A549 (cell line): ENCODE results near the gene KNCN. TPM values are rescaled to one million over a fixed set of nuclear protein-coding genes. Genes with fewer than 3 reads are reported as not detected.

Experiments
- ATAC-seq, 2 experiments: fragments of 200-7000 bp in 1 of 2; fragments of >200 bp in 1 of 2; cut with Nextera tagmentation in 1 of 2; cut with Tn5 transposase in 1 of 2; 3 replicates each; pipeline versions ENCODE4 v1.8.0 to v1.9.1; 2018 to 2020; ENCODE audit warnings: mild to moderate bottlenecking in 1 of 2, moderate library complexity in 1 of 2
- CTCF ChIA-PET: fragments of 300-600 bp; sonication (Branson Sonifier 250); formaldehyde crosslinking; extraction: SDS; loops from one replicate; lab custom pipeline; 2021; ENCODE audit warnings: antibody characterized with exemption, inconsistent platforms; lab: Yijun Ruan, JAX
- POLR2A ChIA-PET: fragments of 350-600 bp; formaldehyde crosslinking; extraction: SDS; loops from one replicate; lab custom pipeline; 2021; ENCODE audit warnings: antibody characterized with exemption, inconsistent platforms; lab: Yijun Ruan, JAX
- DNase-seq, 2 experiments: peaks; one replicate each; pipeline versions ENCODE4 v3.0.0 to v3.0.0-alpha.2; 2011 to 2016; ENCODE audit warnings: low read depth in 1 of 2, low spot score in 1 of 2
- FAIRE-seq: peaks from 2 replicates; lab custom pipeline; 2011; peaks lifted over from hg19 to GRCh38; lab: Jason Lieb, UNC
- H3K27ac ChIP-seq, 2 experiments: fragments of >200 bp; sonication (Bioruptor Twin); formaldehyde crosslinking; 3 replicates each; pipeline ENCODE4 v1.5.1; 2016 to 2017
- H3K4me1 ChIP-seq: fragments of >200 bp; sonication (Bioruptor Twin); formaldehyde crosslinking; 3 replicates; pipeline ENCODE4 v1.6.1; 2016
- H3K4me2 ChIP-seq: fragments of >200 bp; sonication (Bioruptor Twin); formaldehyde crosslinking; 3 replicates; pipeline ENCODE4 v1.6.1; 2016
- H3K4me3 ChIP-seq: fragments of >200 bp; sonication (Bioruptor Twin); formaldehyde crosslinking; 3 replicates; pipeline ENCODE4 v1.5.1; 2016
- H3K9me3 ChIP-seq: fragments of >200 bp; sonication (Bioruptor Twin); formaldehyde crosslinking; 3 replicates; pipeline ENCODE4 v1.6.1; 2016
- CEBPB ChIP-seq, 2 experiments: fragments of >200 bp in 1 of 2; sonication (Bioruptor Twin) in 1 of 2; formaldehyde crosslinking in 1 of 2; IDR thresholded peaks; 2 replicates each; pipeline ENCODE4 v1.6.1; 2012 to 2016
- CHD4 ChIP-seq: fragments of 200-600 bp; sonication (generic); IDR thresholded peaks from 2 replicates; pipeline ENCODE4 v1.6.1; 2016; ENCODE audit warnings: antibody characterized with exemption, mild to moderate bottlenecking, borderline replicate concordance
- EP300 ChIP-seq, 2 experiments: fragments of >200 bp; sonication (Bioruptor Twin); formaldehyde crosslinking; IDR thresholded peaks; 2 replicates in 1 of 2; 3 replicates in 1 of 2; pipeline ENCODE4 v1.6.1; 2016 to 2017
- FOSL2 ChIP-seq, 2 experiments: fragments of 450-650 bp in 1 of 2; fragments of >200 bp in 1 of 2; sonication (Bioruptor Twin) in 1 of 2; formaldehyde crosslinking; IDR thresholded peaks; 2 replicates each; pipeline versions ENCODE4 v1.5.0 to v1.6.1; 2016 to 2020; ENCODE audit warnings: mild to moderate bottlenecking in 1 of 2, moderate library complexity in 1 of 2
- FOXS1 ChIP-seq: fragments of 250-450 bp; sonication (Bioruptor Pico); IDR thresholded peaks from 2 replicates; pipeline ENCODE4 v1.5.0; 2020; ENCODE audit warnings: mild to moderate bottlenecking, moderate library complexity
- GATA3 ChIP-seq: IDR thresholded peaks from 2 replicates; pipeline ENCODE4 v1.6.1; 2012; ENCODE audit warnings: borderline replicate concordance
- HDAC2 ChIP-seq: fragments of 200-600 bp; sonication (generic); IDR thresholded peaks from 2 replicates; pipeline ENCODE4 v1.6.1; 2016
- HOXA7 ChIP-seq: fragments of 250-450 bp; sonication (Bioruptor Pico); IDR thresholded peaks from 2 replicates; pipeline ENCODE4 v1.5.0; 2020; ENCODE audit warnings: mild to moderate bottlenecking, moderate library complexity
- HOXB5 ChIP-seq: fragments of 250-450 bp; sonication (Bioruptor Pico); IDR thresholded peaks from 2 replicates; pipeline ENCODE4 v1.5.0; 2020; ENCODE audit warnings: mild to moderate bottlenecking, moderate library complexity
- JUN ChIP-seq, 2 experiments: fragments of >200 bp; sonication (Bioruptor Twin); formaldehyde crosslinking; IDR thresholded peaks; 2 replicates in 1 of 2; 3 replicates in 1 of 2; pipeline ENCODE4 v1.6.1; 2016 to 2017
- JUNB ChIP-seq: fragments of >200 bp; sonication (Bioruptor Twin); formaldehyde crosslinking; IDR thresholded peaks from 2 replicates; pipeline ENCODE4 v1.6.1; 2016
- KDM5A ChIP-seq: fragments of 200-600 bp; sonication (generic); IDR thresholded peaks from 2 replicates; pipeline ENCODE4 v1.6.1; 2016; ENCODE audit warnings: antibody characterized with exemption, mild to moderate bottlenecking
- MAFK ChIP-seq: fragments of 450-650 bp; IDR thresholded peaks from 2 replicates; pipeline ENCODE4 v1.6.1; 2014; ENCODE audit not compliant: partially characterized antibody
- MAZ ChIP-seq: fragments of 150-350 bp; IDR thresholded peaks from 2 replicates; pipeline ENCODE4 v1.6.1; 2014; ENCODE audit warnings: antibody characterized with exemption, low read depth, low read length, borderline replicate concordance
- MYC ChIP-seq: IDR thresholded peaks from 2 replicates; pipeline ENCODE4 v1.6.1; 2012; ENCODE audit warnings: mild to moderate bottlenecking, inconsistent platforms, low read length, improper control_type of control experiment, borderline replicate concordance
- RARB ChIP-seq: fragments of 250-450 bp; sonication (Bioruptor Pico); IDR thresholded peaks from 2 replicates; pipeline ENCODE4 v1.8.0; 2021; ENCODE audit warnings: mild to moderate bottlenecking, moderate library complexity
- RCOR1 ChIP-seq: fragments of 150-350 bp; IDR thresholded peaks from 2 replicates; pipeline ENCODE4 v1.6.1; 2014; ENCODE audit warnings: antibody characterized with exemption, low read length, low read depth
- RNF2 ChIP-seq: fragments of 200-600 bp; sonication (generic); IDR thresholded peaks from 2 replicates; pipeline ENCODE4 v1.6.1; 2016; ENCODE audit warnings: low read depth, mild to moderate bottlenecking, antibody characterized with exemption, moderate library complexity, borderline replicate concordance
- SMC3 ChIP-seq: fragments of >200 bp; sonication (Bioruptor Twin); formaldehyde crosslinking; IDR thresholded peaks from 3 replicates; pipeline ENCODE4 v1.6.1; 2018; ENCODE audit warnings: inconsistent platforms
- ZFP36 ChIP-seq: fragments of 450-650 bp; IDR thresholded peaks from 2 replicates; pipeline ENCODE4 v1.6.1; 2014; ENCODE audit warnings: borderline replicate concordance; ENCODE audit not compliant: partially characterized antibody
- ZSCAN20 ChIP-seq: fragments of 250-450 bp; sonication (Bioruptor Pico); IDR thresholded peaks from 2 replicates; pipeline ENCODE4 v1.8.0; 2022; ENCODE audit warnings: mild to moderate bottlenecking, moderate library complexity
- WGBS: methylation state at CpG from one replicate; pipeline ENCODE4 v1.1.6; 2017; ENCODE audit errors: missing lambda C conversion rate; 5-methylcytosine and 5-hydroxymethylcytosine counted together
- polyA plus RNA-seq, 4 experiments: library from polyadenylated mRNA; depleted of rRNA in 3 of 4; stranded (reverse); fragments of >200 nt; fragmentation: RNase III in 1 of 4; extraction: RNeasy Plus Mini Kit Qiagen cat#74134 plus additional on column Dnase treatment in 1 of 4; gene quantifications; 2 replicates in 3 of 4; 3 replicates in 1 of 4; pipeline ENCODE4 v1.2.3, GENCODE V29; 2011 to 2017
- TF ChIP-seq, protein P1 (sequence below): fragments of 150-350 bp; IDR thresholded peaks from 2 replicates; pipeline ENCODE4 v1.6.1; 2014; ENCODE audit warnings: low read depth, mild to moderate bottlenecking, low read length
- TF ChIP-seq, protein P2 (sequence below): fragments of 450-650 bp; IDR thresholded peaks from 2 replicates; pipeline ENCODE4 v1.6.1; 2014; ENCODE audit warnings: antibody characterized with exemption
- TF ChIP-seq, protein P3 (sequence below): IDR thresholded peaks from 2 replicates; pipeline ENCODE4 v1.6.1; 2012
- TF ChIP-seq, protein P4 (sequence below): fragments of >200 bp; sonication (Bioruptor Twin); formaldehyde crosslinking; IDR thresholded peaks from 2 replicates; pipeline ENCODE4 v1.6.1; 2016

The KNCN gene
- polyA plus RNA-seq, 2 of the 4 experiments (the other 2 are of a cell fraction) = not detected

DNA sequence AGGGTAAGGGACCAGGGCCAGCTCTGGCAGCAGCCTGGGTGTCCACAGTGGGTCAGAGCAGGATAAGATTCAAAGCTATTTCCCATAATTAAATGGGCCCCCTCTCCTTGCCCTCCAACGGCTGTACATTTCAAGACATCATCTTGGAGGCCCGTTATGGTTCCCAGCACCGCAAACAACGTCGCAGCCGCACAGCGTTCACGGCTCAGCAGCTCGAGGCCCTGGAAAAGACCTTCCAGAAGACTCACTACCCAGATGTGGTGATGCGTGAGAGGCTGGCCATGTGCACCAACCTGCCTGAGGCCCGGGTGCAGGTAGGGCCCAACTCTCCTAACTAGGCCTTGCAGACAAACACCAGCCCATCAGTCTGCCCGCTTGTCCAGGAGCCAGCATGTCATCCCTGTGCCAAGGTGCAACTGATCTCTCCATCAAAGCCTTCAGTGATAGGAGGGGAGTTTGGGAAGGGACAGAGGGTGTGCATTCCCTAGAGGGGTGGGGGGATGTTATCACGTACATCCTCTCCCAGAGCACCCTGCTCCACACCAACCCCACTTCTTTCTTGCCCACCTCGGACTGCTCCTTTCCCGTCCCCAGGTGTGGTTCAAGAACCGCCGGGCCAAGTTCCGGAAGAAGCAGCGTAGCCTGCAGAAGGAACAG is 41.0 kb downstream of the KNCN start:
- H3K4me2 ChIP-seq = no peak overlapping the region
- TF ChIP-seq RARB (CRISPR knock-in tag) (no peak), MYC (no peak), ZSCAN20 (CRISPR knock-in tag) (no peak), RCOR1 (no peak), CEBPB (IDR thresholded peaks at IDR 0.05) (no peak)
- TF ChIP-seq, protein P1, sequence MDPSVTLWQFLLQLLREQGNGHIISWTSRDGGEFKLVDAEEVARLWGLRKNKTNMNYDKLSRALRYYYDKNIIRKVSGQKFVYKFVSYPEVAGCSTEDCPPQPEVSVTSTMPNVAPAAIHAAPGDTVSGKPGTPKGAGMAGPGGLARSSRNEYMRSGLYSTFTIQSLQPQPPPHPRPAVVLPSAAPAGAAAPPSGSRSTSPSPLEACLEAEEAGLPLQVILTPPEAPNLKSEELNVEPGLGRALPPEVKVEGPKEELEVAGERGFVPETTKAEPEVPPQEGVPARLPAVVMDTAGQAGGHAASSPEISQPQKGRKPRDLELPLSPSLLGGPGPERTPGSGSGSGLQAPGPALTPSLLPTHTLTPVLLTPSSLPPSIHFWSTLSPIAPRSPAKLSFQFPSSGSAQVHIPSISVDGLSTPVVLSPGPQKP = no peak
- TF ChIP-seq, all 56 proteins: peak for 0
- CTCF ChIA-PET = interaction anchor here (0.8 to 2.5 kb wide), 4 partner anchors 12 to 107 kb away, joined by 3 to 7 read pairs (median 4); no protein-coding TSS in a partner anchor
- FAIRE-seq = no peak
- POLR2A ChIA-PET = no interaction called here
- no peak for DNase-seq
- Histone ChIP-seq H3K27ac (no peak overlapping the region), H3K4me3 (no peak overlapping the region), H3K4me1 (peaks cover 8% of the 10 kb centered on the region; the same call in 1 of the 3 replicates), H3K9me3 (no peaks in the 10 kb centered on the region)
- 91% methylated on average over 19 of the region's 19 CpGs for WGBS
- no peak for ATAC-seq

DNA sequence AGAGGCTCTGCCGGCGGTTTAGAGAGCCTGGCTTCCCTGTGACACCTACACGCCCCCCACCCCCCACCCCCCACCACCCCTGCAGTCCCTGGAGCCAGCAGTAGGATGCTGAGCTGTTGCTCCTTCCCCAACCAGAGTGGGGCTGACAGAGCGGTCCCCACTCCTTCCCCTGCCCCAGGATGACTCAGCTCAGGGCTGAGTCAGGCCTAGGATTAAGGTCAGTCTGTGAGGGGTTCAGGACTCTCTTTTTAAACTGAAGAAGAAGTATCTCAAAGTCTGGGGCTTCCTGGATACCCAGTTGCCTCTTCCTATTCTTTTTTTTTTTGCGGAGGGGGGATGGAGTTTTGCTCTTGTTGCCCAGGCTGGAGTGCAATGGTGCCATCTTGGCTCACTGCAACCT is 42.7 kb downstream of the KNCN start:
- TF ChIP-seq, protein P2, sequence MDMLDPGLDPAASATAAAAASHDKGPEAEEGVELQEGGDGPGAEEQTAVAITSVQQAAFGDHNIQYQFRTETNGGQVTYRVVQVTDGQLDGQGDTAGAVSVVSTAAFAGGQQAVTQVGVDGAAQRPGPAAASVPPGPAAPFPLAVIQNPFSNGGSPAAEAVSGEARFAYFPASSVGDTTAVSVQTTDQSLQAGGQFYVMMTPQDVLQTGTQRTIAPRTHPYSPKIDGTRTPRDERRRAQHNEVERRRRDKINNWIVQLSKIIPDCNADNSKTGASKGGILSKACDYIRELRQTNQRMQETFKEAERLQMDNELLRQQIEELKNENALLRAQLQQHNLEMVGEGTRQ = no peak
- TF ChIP-seq JUNB (no peak), MAZ (no peak), HDAC2 (no peak)
- WGBS = 79% methylated on average over 4 of the region's 5 CpGs
- no peak for FAIRE-seq
- Histone ChIP-seq H3K27ac (peak overlapping the region in 1 of 2 experiments; percentile 75; a peak in 3 of 6 replicates), H3K9me3 (no peaks in the 10 kb centered on the region), H3K4me2 (no peak overlapping the region), H3K4me1 (peaks cover 8% of the 10 kb centered on the region; the same call in 1 of the 3 replicates), H3K4me3 (no peak overlapping the region)
- no peak for DNase-seq
- POLR2A ChIA-PET = interaction anchor here (1.4 kb wide), 1 partner anchor 14 kb away, joined by 3 read pairs; no protein-coding TSS in a partner anchor
- CTCF ChIA-PET = interaction anchor here (1.3 to 1.6 kb wide), 2 partner anchors 13 to 19 kb away, joined by 5 read pairs; no protein-coding TSS in a partner anchor
- peak; percentile 63 to 77; a peak in 5 of 6 replicates for ATAC-seq

DNA sequence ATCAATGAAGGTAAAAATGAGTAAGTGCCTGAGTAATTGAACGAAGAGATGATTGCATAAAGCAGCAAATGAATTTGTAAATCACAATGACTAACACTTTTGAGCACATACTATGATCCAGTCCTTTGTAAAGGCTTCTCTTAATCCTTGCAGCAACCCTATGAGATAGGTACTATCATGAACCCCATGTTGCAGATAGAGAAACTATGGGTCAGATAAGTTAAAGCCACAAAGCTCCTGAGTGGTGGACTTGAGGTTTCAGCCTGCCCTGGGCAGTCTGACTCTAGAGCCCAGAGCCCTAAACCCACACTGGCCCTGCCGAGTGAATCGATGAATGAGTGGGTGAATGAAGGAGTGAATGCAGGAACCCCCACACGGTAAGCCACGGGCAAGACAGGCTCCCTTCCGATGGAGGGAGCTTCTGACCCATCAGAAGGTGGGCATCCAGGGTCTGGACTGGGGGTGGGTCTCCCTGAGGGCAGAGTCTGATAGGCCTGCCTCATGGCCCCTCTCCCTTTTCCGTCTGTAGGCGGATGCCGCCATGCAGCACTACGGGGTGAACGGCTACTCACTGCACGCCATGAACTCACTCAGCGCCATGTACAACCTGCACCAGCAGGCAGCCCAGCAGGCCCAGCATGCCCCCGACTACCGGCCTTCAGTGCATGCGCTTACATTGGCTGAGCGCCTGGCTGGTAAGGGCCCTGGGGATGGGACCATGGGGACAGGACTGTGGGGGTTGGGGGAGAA is 44.8 kb downstream of the KNCN start:
- ATAC-seq = no peak
- no peak for FAIRE-seq
- CTCF ChIA-PET = interaction anchor here (1.5 to 1.6 kb wide), 3 partner anchors 19 to 29 kb away, joined by 5 to 14 read pairs (median 6); no protein-coding TSS in a partner anchor

DNA sequence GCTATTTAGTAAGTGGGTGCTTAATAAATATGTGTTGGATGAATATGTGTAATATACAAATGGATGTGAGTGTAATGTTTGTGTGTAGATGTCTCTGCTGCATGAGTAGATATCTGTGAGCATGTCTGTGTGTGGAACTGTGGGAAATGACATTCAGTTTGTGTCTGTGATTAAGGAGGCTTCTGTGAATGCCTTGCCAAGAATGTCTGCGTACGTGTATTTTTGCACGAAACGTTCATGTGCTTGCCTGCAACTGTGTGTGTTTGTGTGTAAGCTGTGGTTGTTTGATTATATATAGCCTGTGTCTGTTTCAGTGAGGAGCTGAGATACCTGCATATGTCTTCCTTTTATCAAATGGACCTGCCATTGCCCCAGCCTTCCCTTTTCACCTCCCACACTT is 48.0 kb downstream of the KNCN start:
- Histone ChIP-seq H3K4me3 (no peak overlapping the region), H3K4me1 (peaks cover 3% of the 10 kb centered on the region; the same call in 1 of the 3 replicates), H3K9me3 (no peaks in the 10 kb centered on the region), H3K4me2 (no peak overlapping the region), H3K27ac (no peak overlapping the region)
- FAIRE-seq (no peak), ATAC-seq (no peak), DNase-seq (no peak)
- ChIA-PET POLR2A (no interaction called here), CTCF (no interaction called here)
- WGBS = 76% methylated on average over 4 of the region's 4 CpGs
- TF ChIP-seq HOXB5 (no peak), EP300 (IDR thresholded peaks at IDR 0.05) (no peak), KDM5A (no peak), SMC3 (no peak), HOXA7 (CRISPR knock-in tag) (no peak), FOSL2 (IDR thresholded peaks at IDR 0.05) (no peak), FOSL2 (CRISPR knock-in tag; IDR thresholded peaks at IDR 0.05) (no peak), HDAC2 (no peak), RNF2 (no peak), JUN (IDR thresholded peaks at IDR 0.05) (no peak), CHD4 (no peak), MAFK (no peak)
- TF ChIP-seq, protein P3, sequence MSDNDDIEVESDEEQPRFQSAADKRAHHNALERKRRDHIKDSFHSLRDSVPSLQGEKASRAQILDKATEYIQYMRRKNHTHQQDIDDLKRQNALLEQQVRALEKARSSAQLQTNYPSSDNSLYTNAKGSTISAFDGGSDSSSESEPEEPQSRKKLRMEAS = no peak
- TF ChIP-seq, protein P2 = no peak
- TF ChIP-seq, protein P4, sequence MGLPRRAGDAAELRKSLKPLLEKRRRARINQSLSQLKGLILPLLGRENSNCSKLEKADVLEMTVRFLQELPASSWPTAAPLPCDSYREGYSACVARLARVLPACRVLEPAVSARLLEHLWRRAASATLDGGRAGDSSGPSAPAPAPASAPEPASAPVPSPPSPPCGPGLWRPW = no peak

More for the DNA sequence above, 44.8 kb downstream of the KNCN start:
- WGBS = 78% methylated on average over 3 of the region's 17 CpGs
- no peak for DNase-seq
- TF ChIP-seq RNF2 (no peak), GATA3 (no peak), FOXS1 (CRISPR knock-in tag) (no peak), ZFP36 (no peak), RARB (CRISPR knock-in tag) (no peak)
- TF ChIP-seq, protein P3 = no peak
- POLR2A ChIA-PET = no interaction called here
- H3K9me3 ChIP-seq = no peaks in the 10 kb centered on the region
- no peak overlapping the region for H3K4me2 ChIP-seq
- no peak overlapping the region for H3K27ac ChIP-seq
- H3K4me1 ChIP-seq = peaks cover 8% of the 10 kb centered on the region; the same call in 1 of the 3 replicates
- no peak overlapping the region for H3K4me3 ChIP-seq
